GM10266 (cell line): ENCODE results near the gene OR1F1.
"Not testable (repeated sequence)": the region's sequence is repeated elsewhere in the genome, so short reads cannot be mapped to it uniquely, and the experiment has no call there.

Experiments
- DNase-seq: peaks from one replicate; pipeline ENCODE4 v3.0.0; 2012; ENCODE audit errors: extremely low spot score
- TF ChIP-seq, protein P1 (sequence below): IDR thresholded peaks from 2 replicates; pipeline ENCODE4 v1.5.1; 2012; ENCODE audit warnings: mild to moderate bottlenecking, low read depth; ENCODE audit not compliant: control insufficient read depth, insufficient read depth; ENCODE audit errors: missing control alignments

OR1F1 gene

DNA sequence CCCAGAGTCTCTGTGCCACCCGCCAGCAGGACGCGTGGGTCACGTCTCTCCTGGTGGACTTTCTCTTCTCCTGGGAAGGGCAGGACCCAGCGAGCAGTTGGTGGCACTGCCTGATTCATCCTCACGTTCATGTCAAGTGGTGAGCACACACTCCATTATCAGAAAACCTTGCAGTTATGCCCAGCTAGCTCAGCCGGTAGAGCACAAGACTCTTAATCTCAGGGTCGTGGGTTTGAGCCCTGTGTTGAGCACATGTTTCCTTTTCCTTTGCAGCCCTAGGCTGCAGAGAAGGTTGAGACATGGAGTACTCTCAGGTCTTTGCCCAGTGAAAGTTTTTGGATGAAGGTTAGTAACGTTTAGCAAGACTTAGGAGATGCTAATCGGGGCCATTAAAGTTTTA, 8.0 kb downstream of the OR1F1 start:
- no peak for DNase-seq
- TF ChIP-seq, protein P1, sequence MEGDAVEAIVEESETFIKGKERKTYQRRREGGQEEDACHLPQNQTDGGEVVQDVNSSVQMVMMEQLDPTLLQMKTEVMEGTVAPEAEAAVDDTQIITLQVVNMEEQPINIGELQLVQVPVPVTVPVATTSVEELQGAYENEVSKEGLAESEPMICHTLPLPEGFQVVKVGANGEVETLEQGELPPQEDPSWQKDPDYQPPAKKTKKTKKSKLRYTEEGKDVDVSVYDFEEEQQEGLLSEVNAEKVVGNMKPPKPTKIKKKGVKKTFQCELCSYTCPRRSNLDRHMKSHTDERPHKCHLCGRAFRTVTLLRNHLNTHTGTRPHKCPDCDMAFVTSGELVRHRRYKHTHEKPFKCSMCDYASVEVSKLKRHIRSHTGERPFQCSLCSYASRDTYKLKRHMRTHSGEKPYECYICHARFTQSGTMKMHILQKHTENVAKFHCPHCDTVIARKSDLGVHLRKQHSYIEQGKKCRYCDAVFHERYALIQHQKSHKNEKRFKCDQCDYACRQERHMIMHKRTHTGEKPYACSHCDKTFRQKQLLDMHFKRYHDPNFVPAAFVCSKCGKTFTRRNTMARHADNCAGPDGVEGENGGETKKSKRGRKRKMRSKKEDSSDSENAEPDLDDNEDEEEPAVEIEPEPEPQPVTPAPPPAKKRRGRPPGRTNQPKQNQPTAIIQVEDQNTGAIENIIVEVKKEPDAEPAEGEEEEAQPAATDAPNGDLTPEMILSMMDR = no peak

DNA sequence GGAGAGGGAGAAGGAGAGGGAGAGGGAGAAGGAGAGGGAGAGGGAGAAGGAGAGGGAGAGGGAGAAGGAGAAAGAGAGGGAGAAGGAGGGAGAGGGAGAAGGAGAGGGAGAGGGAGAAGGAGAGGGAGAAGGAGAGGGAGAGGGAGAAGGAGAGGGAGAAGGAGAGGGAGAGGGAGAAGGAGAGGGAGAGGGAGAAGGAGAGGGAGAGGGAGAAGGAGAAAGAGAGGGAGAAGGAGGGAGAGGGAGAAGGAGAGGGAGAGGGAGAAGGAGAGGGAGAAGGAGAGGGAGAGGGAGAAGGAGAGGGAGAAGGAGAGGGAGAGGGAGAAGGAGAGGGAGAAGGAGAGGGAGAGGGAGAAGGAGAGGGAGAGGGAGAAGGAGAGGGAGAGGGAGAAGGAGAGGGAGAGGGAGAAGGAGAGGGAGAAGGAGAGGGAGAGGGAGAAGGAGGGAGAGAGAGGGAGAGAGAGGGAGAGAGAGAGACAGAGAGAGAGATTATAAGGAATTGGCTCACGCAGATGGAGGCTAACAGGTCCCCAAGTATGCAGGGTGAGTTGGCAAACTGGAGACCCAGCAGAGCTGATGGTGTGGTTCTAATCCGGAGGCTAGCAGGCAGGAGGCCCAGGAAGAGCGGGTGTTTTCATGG, 9.8 kb downstream of the OR1F1 start:
- not testable (repeated sequence) for DNase-seq

DNA sequence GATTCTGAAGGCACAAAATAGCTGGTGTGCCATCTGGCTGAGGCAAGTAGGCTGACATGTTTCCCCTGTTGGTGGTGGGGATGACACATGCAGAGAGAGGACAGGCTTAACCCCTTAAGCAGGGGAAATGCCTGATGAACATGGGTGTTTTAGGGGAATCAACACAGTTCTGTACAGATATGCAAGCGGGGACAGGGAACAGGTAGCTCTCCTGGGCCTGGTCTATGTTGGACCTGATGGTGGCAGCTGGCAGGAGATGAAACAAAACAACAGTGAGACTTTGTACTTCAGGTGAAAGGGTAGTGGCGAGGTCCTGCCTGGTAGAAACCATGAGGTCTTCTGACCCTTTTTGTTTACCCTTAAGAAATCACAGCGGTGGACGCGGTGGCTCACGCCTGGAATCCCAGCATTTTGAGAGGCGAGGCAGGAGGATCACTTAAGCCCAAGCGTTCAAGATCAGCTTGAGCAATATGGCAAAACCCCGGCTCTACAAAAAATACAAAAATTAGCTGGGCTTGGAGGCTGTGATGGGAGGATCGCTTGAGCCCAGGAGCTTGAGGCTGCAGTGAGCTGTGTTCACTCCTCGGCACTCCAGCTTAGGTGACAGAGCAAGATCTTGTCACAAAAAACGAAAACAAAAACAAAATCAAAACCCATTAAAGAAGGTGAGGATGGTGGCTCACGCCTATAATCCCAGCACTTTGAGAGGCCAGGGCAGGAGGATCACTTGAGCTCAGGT, 10.5 kb downstream of the OR1F1 start:
- DNase-seq = no peak
- TF ChIP-seq, protein P1 = no peak

DNA sequence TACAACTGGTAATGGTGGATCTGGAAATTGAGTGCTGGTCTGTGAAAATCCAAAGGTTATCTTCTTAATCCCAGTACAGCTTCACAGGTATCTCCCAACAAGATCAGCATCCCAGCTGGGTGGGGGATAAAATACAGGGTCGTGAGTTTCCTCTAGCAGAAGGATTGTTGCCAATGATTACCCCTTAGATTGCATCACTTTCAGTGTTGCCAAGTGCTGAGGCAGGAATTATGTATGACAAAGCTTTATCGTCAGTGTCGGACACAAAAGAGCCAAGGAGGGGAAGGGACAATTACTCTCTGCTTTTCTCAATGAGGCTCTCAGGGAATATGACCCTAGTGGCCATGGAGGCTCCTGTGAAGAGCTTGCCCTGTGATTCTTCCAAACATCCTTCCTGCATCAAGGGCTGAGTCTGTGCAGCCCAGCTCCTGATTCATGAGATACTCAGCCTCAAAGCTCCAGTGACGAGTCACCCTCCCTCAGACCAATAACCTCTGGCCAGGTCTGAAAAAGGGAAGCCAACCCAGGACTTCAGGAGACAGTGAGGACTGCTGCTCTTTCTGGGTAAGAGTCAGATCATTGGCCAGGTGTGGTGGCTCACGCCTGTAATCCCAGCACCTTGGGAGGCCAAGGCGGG, 15.0 kb downstream of the OR1F1 start:
- TF ChIP-seq, protein P1 = no peak
- DNase-seq = no peak

DNA sequence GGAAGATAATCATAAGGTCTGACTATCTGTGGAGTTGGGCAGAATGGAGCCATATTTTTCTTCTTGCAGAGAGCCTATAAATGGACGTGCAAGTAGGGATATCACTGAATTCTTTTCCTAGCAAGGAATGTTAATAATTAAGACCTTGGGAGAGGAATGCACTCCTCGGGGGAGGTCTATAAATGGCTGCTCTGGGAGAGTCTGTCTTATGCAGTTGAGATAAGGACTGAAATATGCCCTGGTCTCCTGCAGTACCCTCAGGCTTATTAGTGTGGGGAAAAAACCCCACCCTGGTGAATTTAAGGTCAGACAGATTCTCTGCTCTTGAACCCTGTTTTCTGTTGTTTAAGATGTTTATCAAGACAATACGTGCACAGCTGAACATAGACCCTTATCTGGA, 17.9 kb downstream of the OR1F1 start:
- not testable (repeated sequence) for DNase-seq

DNA sequence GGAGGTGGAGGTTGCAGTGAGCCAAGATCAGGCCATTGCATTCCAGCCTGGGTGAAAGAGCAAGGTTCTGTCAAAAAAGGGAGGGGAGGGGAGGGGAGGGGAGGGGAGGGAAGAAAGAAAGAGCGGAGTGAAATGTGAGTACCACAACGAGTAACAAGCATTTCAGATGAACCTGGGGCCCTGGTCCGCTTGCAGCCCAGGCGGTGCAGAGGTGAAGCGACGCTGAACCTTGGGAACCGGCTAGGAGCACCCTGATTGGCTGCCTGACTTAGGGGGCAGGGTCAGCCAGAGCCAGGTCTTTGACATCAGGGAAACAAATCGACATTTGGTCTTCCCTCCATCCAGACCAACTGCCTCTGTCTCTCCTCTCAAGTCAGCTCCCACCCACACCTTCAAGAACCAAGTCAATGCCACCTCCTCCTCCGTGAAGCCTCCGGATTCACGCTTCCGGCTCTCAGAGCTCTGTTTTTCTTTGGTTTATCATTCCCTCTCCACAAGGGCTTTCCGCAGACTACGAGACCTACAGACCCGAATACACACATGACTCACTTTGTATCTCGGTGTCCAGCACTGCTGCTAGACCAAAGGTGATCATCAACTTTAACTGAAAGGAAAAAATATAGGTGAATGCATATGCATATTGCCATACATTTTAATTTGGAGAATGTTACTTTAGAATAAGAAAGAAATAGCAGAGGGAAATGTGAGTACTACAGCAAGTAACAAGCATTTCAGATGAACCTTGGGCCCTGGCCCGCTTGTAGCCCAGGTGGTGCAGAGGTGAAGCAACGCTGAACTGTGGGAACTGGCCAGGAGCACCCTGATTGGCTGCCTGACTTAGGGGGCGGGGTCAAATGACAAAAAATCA, 19.3 kb downstream of the OR1F1 start:
- TF ChIP-seq, protein P1 = no peak
- no peak for DNase-seq

DNA sequence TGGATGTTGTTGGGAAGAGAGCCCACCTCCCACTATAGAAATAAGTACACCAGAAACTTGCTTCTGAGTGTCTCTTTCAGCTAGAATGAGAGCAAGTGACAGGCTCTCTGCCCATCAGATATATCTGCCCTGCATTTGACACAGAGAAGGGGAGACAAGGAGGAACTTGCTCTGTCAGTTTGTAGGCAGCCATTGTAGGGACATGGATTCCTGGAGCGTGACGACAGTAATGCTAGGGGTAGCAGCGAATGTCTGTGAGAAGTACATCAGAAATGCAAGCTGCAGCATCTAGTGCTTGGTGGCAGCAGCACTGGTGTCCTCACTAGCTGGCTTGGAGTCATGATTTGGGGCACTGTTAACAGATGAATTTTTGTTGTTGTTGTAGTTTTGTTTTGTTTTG, 24.0 kb downstream of the OR1F1 start:
- no peak for DNase-seq
- TF ChIP-seq, protein P1 = no peak

DNA sequence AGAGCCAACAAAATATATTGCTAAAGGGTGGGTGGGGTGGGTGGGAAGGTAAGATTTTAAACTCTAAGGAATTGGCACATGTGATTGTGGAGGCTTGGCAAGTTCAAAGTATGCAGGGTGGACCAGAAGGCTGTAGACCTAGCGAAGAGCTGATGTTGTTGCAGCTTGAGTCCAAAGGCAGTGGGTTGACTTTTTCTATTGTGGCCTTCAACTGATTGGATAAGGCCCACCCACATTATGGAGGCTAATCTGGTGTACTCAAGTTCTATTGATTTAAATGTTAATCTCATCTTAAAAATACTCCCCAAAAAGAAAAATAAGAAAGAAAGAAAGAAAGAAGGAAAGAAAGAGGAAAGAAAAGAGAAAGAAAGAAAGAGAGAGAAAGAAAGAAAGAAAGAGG, 24.6 kb downstream of the OR1F1 start:
- DNase-seq = no peak
- TF ChIP-seq, protein P1 = no peak
